ENCODE data around the gene ACOXL. TPM values are rescaled to one million over a fixed set of nuclear protein-coding genes. Genes with fewer than 3 reads are reported as not detected.
A peak's percentile ranks its signal among the peaks of the same experiment; 100 is the strongest.

Gene ACOXL
- total and polyA plus RNA-seq, 8 donors: 4.7 to 30.3 (median 8.3) TPM

DNA sequence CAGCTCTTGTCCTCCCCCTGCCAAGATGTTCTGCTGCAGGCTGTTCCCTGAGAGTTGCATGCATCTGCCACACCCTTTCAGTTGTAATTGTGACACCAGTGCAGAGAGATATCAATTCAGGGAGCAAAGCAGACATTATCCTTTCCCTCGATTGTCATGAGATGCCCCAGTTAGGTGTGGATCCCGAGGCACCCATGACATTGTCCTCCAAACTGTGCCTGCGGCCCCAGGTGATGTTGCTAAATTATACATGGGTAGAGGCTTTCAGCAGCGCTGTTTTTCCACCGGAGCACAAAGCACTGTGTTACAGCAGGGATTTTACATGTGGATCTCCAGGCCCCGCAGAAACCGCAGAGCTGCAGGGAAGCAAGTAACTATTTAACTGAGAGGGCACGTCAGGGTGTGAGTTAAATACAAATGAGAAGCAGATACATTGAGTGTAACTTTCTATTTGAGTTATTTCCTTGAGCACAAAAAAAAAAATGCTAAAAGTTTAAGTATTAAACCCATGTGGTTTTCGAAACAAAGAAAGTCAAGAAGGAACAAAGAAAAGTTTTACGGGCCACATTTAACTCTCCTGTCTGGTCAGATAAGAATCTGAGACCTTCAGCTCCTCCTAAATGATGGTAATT, 298.0 kb downstream of the ACOXL start:
- intact Hi-C loops (cut with DNase I): no loop called here

DNA sequence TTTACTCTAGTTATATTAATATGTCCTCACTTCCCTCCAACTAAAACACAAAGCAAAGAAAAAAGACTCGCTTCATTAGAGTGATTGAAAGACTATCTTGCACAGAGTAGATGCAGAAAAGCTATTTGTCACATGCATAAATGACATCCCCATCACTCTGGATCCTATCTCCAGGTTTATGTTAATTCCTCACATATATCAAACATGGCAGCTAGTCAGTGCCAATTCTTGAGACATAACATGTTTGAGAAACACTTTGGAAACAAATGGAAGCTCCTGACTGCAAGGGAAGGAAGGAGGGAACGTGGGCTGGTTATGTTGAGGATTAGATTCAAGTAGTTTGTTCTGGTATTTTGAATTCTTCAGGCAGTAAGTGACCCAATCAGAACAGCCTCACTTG, 298.6 kb downstream of the ACOXL start:
- ATAC-seq (no peak), DNase-seq (no peak)
- peaks cover 7 to 52% of the 10 kb centered on the region in 2 donors for H3K4me1 ChIP-seq
- H3K27ac ChIP-seq: no peak overlapping the region
- H3K4me3 ChIP-seq: no peak overlapping the region
- H3K9me3 ChIP-seq: peaks cover 0 to 4% of the 10 kb centered on the region in 2 donors
- intact Hi-C loops (cut with DNase I): no loop called here
- TF ChIP-seq, protein P1, sequence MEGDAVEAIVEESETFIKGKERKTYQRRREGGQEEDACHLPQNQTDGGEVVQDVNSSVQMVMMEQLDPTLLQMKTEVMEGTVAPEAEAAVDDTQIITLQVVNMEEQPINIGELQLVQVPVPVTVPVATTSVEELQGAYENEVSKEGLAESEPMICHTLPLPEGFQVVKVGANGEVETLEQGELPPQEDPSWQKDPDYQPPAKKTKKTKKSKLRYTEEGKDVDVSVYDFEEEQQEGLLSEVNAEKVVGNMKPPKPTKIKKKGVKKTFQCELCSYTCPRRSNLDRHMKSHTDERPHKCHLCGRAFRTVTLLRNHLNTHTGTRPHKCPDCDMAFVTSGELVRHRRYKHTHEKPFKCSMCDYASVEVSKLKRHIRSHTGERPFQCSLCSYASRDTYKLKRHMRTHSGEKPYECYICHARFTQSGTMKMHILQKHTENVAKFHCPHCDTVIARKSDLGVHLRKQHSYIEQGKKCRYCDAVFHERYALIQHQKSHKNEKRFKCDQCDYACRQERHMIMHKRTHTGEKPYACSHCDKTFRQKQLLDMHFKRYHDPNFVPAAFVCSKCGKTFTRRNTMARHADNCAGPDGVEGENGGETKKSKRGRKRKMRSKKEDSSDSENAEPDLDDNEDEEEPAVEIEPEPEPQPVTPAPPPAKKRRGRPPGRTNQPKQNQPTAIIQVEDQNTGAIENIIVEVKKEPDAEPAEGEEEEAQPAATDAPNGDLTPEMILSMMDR (IDR thresholded peaks at IDR 0.05): no peak
- H3K36me3 ChIP-seq: no peaks in the 10 kb centered on the region
- no peaks in the 10 kb centered on the region for H3K27me3 ChIP-seq

More for the DNA sequence above, 298.0 kb downstream of the ACOXL start:
- TF ChIP-seq, protein P1 (IDR thresholded peaks at IDR 0.05): no peak
- H3K9me3 ChIP-seq: peaks cover 0 to 4% of the 10 kb centered on the region in 2 donors
- H3K27ac ChIP-seq: no peak overlapping the region
- no peak overlapping the region for H3K4me3 ChIP-seq
- no peak for DNase-seq
- H3K4me1 ChIP-seq: peaks cover 7 to 52% of the 10 kb centered on the region in 2 donors
- ATAC-seq: no peak
- H3K27me3 ChIP-seq: no peaks in the 10 kb centered on the region
- no peaks in the 10 kb centered on the region for H3K36me3 ChIP-seq

DNA sequence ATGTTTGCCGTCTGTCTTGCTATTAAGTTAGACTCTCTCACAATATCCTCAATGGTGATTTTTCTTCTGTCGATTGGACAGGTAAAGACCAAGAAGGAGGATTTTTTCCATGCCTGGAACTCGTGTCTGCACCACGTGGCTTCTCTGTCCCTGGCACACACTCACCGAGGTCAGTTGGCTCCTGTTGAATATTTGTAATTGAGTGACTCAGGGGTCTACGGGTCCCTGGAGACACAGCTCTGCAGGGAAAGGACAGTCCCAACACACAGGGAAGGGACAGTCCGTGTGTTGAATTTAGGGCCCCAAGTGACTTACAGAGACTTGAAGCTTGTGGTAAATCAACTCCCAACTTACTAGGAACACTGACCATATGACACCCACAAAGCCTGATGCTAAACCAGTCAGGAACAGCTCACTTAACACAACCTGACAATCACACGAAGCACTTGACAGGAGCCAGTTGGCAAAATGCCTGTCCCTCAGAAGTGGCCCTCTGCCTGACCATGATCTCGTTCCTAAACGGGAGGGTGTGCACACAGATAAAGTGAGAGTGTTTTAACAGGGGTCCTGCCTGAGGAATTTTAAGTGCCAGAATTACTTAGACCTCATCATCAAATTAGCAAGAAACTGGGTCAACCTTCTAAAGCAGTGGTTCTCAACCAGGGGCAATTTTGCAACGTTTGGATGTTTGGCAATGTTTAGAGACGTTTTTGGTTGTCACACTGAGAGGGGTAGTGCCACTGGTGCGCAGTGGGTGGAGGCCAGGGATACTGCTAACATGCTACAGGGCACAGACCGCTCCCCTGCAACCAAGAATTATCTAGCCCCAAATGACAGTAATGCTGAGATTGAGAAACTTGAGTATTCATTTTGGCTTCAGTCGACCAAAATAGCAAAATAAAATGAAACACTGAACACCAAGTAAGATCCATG, 299.4 kb downstream of the ACOXL start:
- ATAC-seq (peak; percentile 53), DNase-seq (peak in 3 of 4 donors; percentile 48 to 69 (median 53))
- peaks cover 0 to 4% of the 10 kb centered on the region in 2 donors for H3K9me3 ChIP-seq
- no peaks in the 10 kb centered on the region for H3K36me3 ChIP-seq
- H3K4me1 ChIP-seq: peaks cover 7 to 52% of the 10 kb centered on the region in 2 donors
- H3K4me3 ChIP-seq: no peak overlapping the region
- no peaks in the 10 kb centered on the region for H3K27me3 ChIP-seq
- H3K27ac ChIP-seq: peak overlapping the region in 1 of 2 donors; percentile 58
- intact Hi-C loops (cut with DNase I): no loop called here
- TF ChIP-seq, protein P1 (IDR thresholded peaks at IDR 0.05): no peak

DNA sequence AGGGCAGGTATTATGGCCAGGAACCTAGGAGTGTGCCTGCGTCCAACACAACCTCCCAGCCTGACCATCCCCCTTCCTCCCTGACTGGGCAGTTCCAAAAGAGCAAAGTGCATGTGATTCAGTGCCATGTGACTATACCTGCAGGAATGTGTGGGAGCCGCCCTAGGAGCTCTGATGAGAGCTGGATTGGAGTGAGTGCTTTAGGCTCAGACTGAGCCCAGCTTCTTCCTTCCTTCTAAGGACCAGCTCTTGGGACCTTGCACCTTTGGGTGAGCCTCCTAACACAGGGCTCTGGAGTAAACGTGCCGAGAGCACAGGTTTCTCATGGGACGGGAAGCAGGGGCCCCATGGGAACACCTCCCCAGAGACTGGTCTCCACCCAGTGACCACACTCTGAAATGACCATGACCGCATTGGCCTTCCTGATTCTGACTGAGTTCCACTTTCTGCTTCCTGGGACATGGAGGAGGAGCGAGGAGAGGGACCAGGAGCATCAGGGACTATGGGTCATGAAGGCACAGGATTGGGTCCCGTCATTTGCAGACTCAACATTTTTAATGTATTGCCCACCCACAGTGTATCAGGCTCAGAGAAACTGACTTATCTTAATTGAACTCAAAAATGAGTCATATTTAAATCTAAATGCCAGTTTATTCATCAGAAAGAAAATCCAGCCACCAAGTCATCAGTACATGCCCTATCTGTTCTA, 300.5 kb downstream of the ACOXL start:
- Histone ChIP-seq H3K27ac (peak overlapping the region in 1 of 2 donors; percentile 58), H3K36me3 (no peaks in the 10 kb centered on the region), H3K4me1 (peaks cover 7 to 52% of the 10 kb centered on the region in 2 donors), H3K9me3 (peaks cover 0 to 4% of the 10 kb centered on the region in 2 donors), H3K27me3 (no peaks in the 10 kb centered on the region), H3K4me3 (no peak overlapping the region)
- ATAC-seq (peak; percentile 74), DNase-seq (no peak)
- intact Hi-C loops (cut with DNase I): no loop called here
- TF ChIP-seq, protein P1 (IDR thresholded peaks at IDR 0.05): no peak

All from left lung (tissue), 10 donors.